HL-60 (cell line): Measurements from ENCODE around the gene CNOT3.

Source experiments
- CTCF ChIP-seq: IDR thresholded peaks from one replicate; pipeline ENCODE4 v1.5.1; 2011; ENCODE audit warnings: low read length, control low read depth, inconsistent platforms; ENCODE audit not compliant: insufficient read depth
- REST ChIP-seq: IDR thresholded peaks from 2 replicates; pipeline ENCODE4 v1.6.1; 2012; ENCODE audit warnings: low read depth; ENCODE audit not compliant: insufficient replicate concordance

- TF ChIP-seq CTCF: no peak
- TF ChIP-seq REST: no peak
Measured at GRCh38 chr19:54141356-54141755, 3.8 kb downstream of the CNOT3 start.
